Measurements from ENCODE around the gene PANK1. TPM values are rescaled to one million over a fixed set of nuclear protein-coding genes. Genes with fewer than 3 reads are reported as not detected.
A peak's percentile ranks its signal among the peaks of the same experiment; 100 is the strongest.

The PANK1 gene
- total RNA-seq, 2 experiments from 2014 or later: 2.3 to 3.9 TPM

DNA sequence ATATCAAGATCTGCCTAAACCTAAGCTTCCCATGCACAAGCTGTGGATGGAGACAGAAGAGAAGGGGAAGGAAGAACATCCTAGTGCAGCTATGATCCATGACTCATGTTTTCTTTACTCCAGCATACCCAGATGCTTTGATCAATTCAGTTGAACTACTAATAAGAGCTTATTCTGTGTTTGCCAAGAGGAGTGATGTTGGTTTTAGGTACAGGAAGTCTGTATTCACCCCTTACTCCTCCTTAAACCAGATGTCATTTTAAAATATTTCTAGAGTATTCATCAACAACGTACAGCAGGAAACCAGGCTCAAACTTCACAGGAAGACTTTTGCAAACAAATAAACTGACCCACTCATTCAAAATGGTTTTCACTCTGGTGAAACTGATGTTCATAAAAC is 29.2 kb downstream of the PANK1 start:
- TF ChIP-seq, protein P1, sequence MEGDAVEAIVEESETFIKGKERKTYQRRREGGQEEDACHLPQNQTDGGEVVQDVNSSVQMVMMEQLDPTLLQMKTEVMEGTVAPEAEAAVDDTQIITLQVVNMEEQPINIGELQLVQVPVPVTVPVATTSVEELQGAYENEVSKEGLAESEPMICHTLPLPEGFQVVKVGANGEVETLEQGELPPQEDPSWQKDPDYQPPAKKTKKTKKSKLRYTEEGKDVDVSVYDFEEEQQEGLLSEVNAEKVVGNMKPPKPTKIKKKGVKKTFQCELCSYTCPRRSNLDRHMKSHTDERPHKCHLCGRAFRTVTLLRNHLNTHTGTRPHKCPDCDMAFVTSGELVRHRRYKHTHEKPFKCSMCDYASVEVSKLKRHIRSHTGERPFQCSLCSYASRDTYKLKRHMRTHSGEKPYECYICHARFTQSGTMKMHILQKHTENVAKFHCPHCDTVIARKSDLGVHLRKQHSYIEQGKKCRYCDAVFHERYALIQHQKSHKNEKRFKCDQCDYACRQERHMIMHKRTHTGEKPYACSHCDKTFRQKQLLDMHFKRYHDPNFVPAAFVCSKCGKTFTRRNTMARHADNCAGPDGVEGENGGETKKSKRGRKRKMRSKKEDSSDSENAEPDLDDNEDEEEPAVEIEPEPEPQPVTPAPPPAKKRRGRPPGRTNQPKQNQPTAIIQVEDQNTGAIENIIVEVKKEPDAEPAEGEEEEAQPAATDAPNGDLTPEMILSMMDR (IDR thresholded peaks at IDR 0.05): no peak

GRCh38 chr10:89615112-89615511 is 29.9 kb downstream of the PANK1 start:
- POLR2A ChIA-PET: no interaction called here
- Mint-ChIP-seq H3K27ac (no peak overlapping the region), H3K36me3 (ENCODE audit: low read depth) (no peaks in the 10 kb centered on the region)

More for the DNA sequence above, 29.2 kb downstream of the PANK1 start:
- ATAC-seq: no peak
- Mint-ChIP-seq H3K36me3 (ENCODE audit: low read depth) (no peaks in the 10 kb centered on the region), H3K27ac (no peak overlapping the region), H3K4me1 (ENCODE audit: low read depth) (peaks cover 11% of the 10 kb centered on the region), H3K9me3 (peaks cover 7% of the 10 kb centered on the region), H3K27me3 (peaks cover 2% of the 10 kb centered on the region), H3K4me3 (no peak overlapping the region)
- CTCF ChIA-PET: no interaction called here
- DNase-seq: no peak
- POLR2A ChIA-PET: interaction anchor here (0.6 kb wide), 1 partner anchor 78 kb away, joined by 3 read pairs; no protein-coding TSS in a partner anchor
- intact Hi-C loops (cut with micrococcal nuclease): no loop called here

GRCh38 chr10:89613582-89613981 is 31.5 kb downstream of the PANK1 start:
- ChIA-PET CTCF (no interaction called here), POLR2A (no interaction called here)
- Mint-ChIP-seq H3K36me3 (ENCODE audit: low read depth) (no peaks in the 10 kb centered on the region), H3K9me3 (no peaks in the 10 kb centered on the region), H3K4me3 (no peak overlapping the region), H3K27me3 (peaks cover 2% of the 10 kb centered on the region), H3K27ac (no peak overlapping the region), H3K4me1 (ENCODE audit: low read depth) (peaks cover 22% of the 10 kb centered on the region)
- no peak for DNase-seq
- intact Hi-C loops (cut with micrococcal nuclease): no loop called here
- ATAC-seq: no peak
- TF ChIP-seq, protein P1 (IDR thresholded peaks at IDR 0.05): no peak

More at GRCh38 chr10:89615112-89615511, 29.9 kb downstream of the PANK1 start:
- H3K27me3 Mint-ChIP-seq: peaks cover 2% of the 10 kb centered on the region
- peaks cover 13% of the 10 kb centered on the region for H3K4me1 Mint-ChIP-seq (ENCODE audit: low read depth)
- TF ChIP-seq, protein P1 (IDR thresholded peaks at IDR 0.05): no peak
- H3K9me3 Mint-ChIP-seq: peaks cover 2% of the 10 kb centered on the region
- ATAC-seq: no peak
- no peak for DNase-seq
- intact Hi-C loops (cut with micrococcal nuclease): no loop called here
- CTCF ChIA-PET: no interaction called here
- H3K4me3 Mint-ChIP-seq: no peak overlapping the region

DNA sequence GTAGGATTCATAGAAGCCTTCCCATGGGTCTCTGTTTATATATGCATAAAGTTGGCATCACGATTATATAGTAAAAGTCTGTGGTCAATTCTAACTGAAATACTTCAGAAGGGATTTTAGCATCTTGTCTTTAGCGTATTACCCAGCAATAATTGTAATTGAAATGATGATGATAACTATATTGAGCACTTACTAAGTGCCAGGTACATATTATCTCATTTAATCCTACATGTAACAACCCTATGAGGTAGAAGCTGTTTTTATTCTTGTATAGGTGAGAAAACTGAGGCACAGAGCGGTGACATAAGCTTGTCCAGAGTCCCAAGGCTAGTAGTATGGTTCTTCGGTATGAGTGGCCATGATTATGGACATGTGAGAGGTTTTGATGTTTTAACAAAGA is 33.8 kb downstream of the PANK1 start:
- no peaks in the 10 kb centered on the region for H3K9me3 Mint-ChIP-seq
- TF ChIP-seq, protein P1 (IDR thresholded peaks at IDR 0.05): no peak
- no peak overlapping the region for H3K27ac Mint-ChIP-seq
- ATAC-seq: no peak
- H3K4me3 Mint-ChIP-seq: no peak overlapping the region
- POLR2A ChIA-PET: interaction anchor here (0.5 kb wide), 1 partner anchor 75 kb away, joined by 5 read pairs; no protein-coding TSS in a partner anchor
- DNase-seq: no peak
- no peaks in the 10 kb centered on the region for H3K27me3 Mint-ChIP-seq
- peaks cover 22% of the 10 kb centered on the region for H3K4me1 Mint-ChIP-seq (ENCODE audit: low read depth)
- intact Hi-C loops (cut with micrococcal nuclease): no loop called here
- no peaks in the 10 kb centered on the region for H3K36me3 Mint-ChIP-seq (ENCODE audit: low read depth)
- CTCF ChIA-PET: no interaction called here

GRCh38 chr10:89609833-89610346 is 35.2 kb downstream of the PANK1 start:
- Mint-ChIP-seq H3K9me3 (no peaks in the 10 kb centered on the region), H3K4me3 (no peak overlapping the region), H3K4me1 (ENCODE audit: low read depth) (peaks cover 14% of the 10 kb centered on the region), H3K27me3 (no peaks in the 10 kb centered on the region), H3K27ac (peak overlapping the region; percentile 72), H3K36me3 (ENCODE audit: low read depth) (no peaks in the 10 kb centered on the region)
- intact Hi-C loops (cut with micrococcal nuclease): no loop called here
- TF ChIP-seq, protein P1 (IDR thresholded peaks at IDR 0.05): no peak
- DNase-seq (peak; percentile 30), ATAC-seq (peak; percentile 95)
- ChIA-PET CTCF (interaction anchor here (0.8 to 0.9 kb wide), 2 partner anchors 91 to 112 kb away, joined by 3 read pairs; partner anchors contain the start of gene KIF20B), POLR2A (no interaction called here)
